Measurements from ENCODE around the gene RPS26.
"Not testable (repeated sequence)": the region's sequence is repeated elsewhere in the genome, so short reads cannot be mapped to it uniquely, and the experiment has no call there.

The RPS26 gene

GRCh38 chr12:56028511-56029165 is 13.1 kb upstream of the RPS26 start:
- no peak overlapping the region for H3K9ac ChIP-seq (ENCODE audit: low read depth, low read length)
- H3K4me1 ChIP-seq (ENCODE audit: control insufficient read depth, insufficient read depth, low read length), result no peaks in the 10 kb centered on the region
- no peaks in the 10 kb centered on the region for H3K27me3 ChIP-seq (ENCODE audit: control insufficient read depth, insufficient read depth, low read length)
- H3K36me3 ChIP-seq (ENCODE audit: insufficient read depth, low read length), result peaks cover 4% of the 10 kb centered on the region
- no peak overlapping the region for H3K4me2 ChIP-seq (ENCODE audit: low read length)
- H3K4me3 ChIP-seq (ENCODE audit: low read length), result no peak overlapping the region
- H3K9me3 ChIP-seq (replicated peaks; ENCODE audit: low read length), result no peaks in the 10 kb centered on the region

GRCh38 chr12:56029166-56029519 is 12.6 kb upstream of the RPS26 start:
- Histone ChIP-seq H3K9ac (ENCODE audit: low read depth, low read length) (no peak overlapping the region), H3K36me3 (ENCODE audit: insufficient read depth, low read length) (peaks cover 4% of the 10 kb centered on the region), H3K9me3 (replicated peaks; ENCODE audit: low read length) (no peaks in the 10 kb centered on the region), H3K27me3 (ENCODE audit: control insufficient read depth, insufficient read depth, low read length) (no peaks in the 10 kb centered on the region), H3K4me3 (ENCODE audit: low read length) (no peak overlapping the region), H3K4me2 (ENCODE audit: low read length) (no peak overlapping the region), H3K4me1 (ENCODE audit: control insufficient read depth, insufficient read depth, low read length) (no peaks in the 10 kb centered on the region)

DNA sequence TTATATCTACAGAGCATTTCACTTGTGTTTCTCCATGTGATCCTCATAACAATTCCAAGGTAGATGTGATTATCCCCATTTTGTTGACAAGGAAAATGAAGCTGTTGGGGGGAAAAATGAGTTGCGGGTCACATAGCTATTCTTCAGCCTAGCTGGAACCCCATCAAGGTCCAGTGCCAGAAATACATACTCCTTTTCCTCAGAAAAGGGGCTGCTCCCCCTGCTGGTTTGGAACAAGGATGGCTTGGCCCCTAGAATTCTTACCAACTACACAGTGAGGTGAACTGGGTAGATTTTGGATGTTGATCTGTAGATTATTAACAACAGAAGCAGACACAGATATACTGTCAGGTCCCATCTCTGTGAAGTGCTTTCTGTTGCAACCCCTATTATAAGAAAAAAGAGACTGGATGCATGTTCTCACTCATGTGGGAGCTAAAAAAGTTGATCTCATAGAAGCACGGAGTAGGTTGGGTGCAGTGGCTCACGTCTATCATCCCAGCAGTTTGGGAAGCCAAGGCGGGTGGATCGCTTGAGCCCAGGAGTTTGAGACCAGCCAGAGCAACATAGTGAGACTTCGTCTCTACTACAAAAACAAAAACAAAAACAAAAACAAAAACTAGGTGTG is 11.9 kb upstream of the RPS26 start:
- Histone ChIP-seq H3K9ac (ENCODE audit: low read depth, low read length) (no peak overlapping the region), H3K4me2 (ENCODE audit: low read length) (no peak overlapping the region), H3K4me3 (ENCODE audit: low read length) (no peak overlapping the region), H3K27me3 (ENCODE audit: control insufficient read depth, insufficient read depth, low read length) (no peaks in the 10 kb centered on the region), H3K9me3 (replicated peaks; ENCODE audit: low read length) (no peaks in the 10 kb centered on the region), H3K4me1 (ENCODE audit: control insufficient read depth, insufficient read depth, low read length) (no peaks in the 10 kb centered on the region), H3K36me3 (ENCODE audit: insufficient read depth, low read length) (peaks cover 4% of the 10 kb centered on the region)

- H3K9me3 ChIP-seq (replicated peaks; ENCODE audit: low read length), result no peaks in the 10 kb centered on the region
- H3K9ac ChIP-seq (ENCODE audit: low read depth, low read length), result no peak overlapping the region
- H3K27me3 ChIP-seq (ENCODE audit: control insufficient read depth, insufficient read depth, low read length), result no peaks in the 10 kb centered on the region
- no peak overlapping the region for H3K4me2 ChIP-seq (ENCODE audit: low read length)
- H3K36me3 ChIP-seq (ENCODE audit: insufficient read depth, low read length), result peaks cover 7% of the 10 kb centered on the region
- no peaks in the 10 kb centered on the region for H3K4me1 ChIP-seq (ENCODE audit: control insufficient read depth, insufficient read depth, low read length)
- no peak overlapping the region for H3K4me3 ChIP-seq (ENCODE audit: low read length)
These were observed 9.7 kb upstream of the RPS26 start for GRCh38 chr12:56031987-56032386.

DNA sequence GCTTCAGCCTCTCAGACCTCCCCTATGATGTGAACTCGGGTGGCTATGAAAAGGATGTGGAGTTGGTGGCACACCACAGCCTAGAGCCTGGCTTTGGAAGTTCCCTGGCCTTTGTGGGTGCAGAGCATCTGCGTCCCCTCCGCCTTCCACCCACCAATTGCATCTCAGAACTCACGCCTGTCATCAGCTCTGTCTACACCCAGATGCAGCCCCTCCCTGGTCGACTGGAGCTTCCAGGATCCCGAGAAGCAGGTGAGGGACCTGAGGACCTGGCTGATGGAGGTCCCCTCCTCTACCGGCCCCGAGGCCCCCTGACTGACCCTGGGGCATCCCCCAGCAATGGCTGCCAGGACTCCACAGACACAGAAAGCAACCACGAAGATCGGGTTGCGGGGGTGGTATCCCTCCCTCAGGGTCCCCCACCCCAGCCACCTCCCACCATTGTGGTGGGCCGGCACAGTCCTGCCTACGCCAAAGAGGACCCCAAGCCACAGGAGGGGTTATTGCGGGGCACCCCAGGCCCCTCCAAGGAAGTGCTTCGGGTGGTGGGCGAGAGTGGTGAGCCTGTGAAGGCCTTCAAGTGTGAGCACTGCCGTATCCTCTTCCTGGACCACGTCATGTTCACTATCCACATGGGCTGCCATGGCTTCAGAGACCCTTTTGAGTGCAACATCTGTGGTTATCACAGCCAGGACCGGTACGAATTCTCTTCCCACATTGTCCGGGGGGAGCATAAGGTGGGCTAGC is 7.0 kb upstream of the RPS26 start:
- Histone ChIP-seq H3K4me3 (ENCODE audit: low read length) (no peak overlapping the region), H3K36me3 (ENCODE audit: insufficient read depth, low read length) (peaks cover 7% of the 10 kb centered on the region), H3K9ac (ENCODE audit: low read depth, low read length) (no peak overlapping the region), H3K9me3 (replicated peaks; ENCODE audit: low read length) (no peaks in the 10 kb centered on the region), H3K4me1 (ENCODE audit: control insufficient read depth, insufficient read depth, low read length) (no peaks in the 10 kb centered on the region), H3K27me3 (ENCODE audit: control insufficient read depth, insufficient read depth, low read length) (no peaks in the 10 kb centered on the region), H3K4me2 (ENCODE audit: low read length) (no peak overlapping the region)

DNA sequence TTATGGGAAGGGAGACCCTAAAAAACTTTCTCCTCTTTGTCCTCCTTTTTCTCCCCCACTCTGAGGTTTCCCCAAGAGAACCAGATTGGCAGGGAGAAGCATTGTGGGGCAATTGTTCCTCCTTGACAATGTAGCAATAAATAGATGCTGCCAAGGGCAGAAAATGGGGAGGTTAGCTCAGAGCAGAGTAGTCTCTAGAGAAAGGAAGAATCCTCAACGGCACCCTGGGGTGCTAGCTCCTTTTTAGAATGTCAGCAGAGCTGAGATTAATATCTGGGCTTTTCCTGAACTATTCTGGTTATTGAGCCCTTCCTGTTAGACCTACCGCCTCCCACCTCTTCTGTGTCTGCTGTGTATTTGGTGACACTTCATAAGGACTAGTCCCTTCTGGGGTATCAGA is 4.6 kb upstream of the RPS26 start:
- H3K9ac ChIP-seq (ENCODE audit: low read depth, low read length), result no peak overlapping the region
- no peaks in the 10 kb centered on the region for H3K9me3 ChIP-seq (replicated peaks; ENCODE audit: low read length)
- H3K4me2 ChIP-seq (ENCODE audit: low read length), result no peak overlapping the region
- no peak overlapping the region for H3K4me3 ChIP-seq (ENCODE audit: low read length)
- peaks cover 7% of the 10 kb centered on the region for H3K36me3 ChIP-seq (ENCODE audit: insufficient read depth, low read length)
- H3K27me3 ChIP-seq (ENCODE audit: control insufficient read depth, insufficient read depth, low read length), result no peaks in the 10 kb centered on the region
- H3K4me1 ChIP-seq (ENCODE audit: control insufficient read depth, insufficient read depth, low read length), result peaks cover 5% of the 10 kb centered on the region

DNA sequence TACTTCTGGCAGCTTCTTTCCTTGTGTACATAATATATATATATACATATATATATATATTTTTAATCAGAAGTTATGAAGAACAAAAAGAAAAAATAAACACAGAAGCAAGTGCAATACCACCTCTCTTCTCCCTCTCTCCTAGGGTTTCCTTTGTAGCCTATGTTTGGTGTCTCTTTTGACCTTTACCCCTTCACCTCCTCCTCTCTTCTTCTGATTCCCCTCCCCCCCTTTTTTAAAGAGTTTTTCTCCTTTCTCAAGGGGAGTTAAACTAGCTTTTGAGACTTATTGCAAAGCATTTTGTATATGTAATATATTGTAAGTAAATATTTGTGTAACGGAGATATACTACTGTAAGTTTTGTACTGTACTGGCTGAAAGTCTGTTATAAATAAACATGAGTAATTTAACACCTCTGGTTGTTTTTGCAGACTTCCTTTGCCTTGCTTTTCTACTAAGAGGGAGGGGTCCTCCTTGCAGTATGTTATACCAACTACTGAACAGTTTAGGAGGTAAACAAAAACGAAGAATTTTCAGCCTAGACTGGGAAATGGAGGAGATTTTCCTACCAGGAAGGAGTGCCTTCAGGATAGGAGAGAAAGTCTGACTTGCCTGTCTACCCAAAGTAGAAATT is 3.6 kb upstream of the RPS26 start:
- Histone ChIP-seq H3K4me2 (ENCODE audit: low read length) (no peak overlapping the region), H3K4me1 (ENCODE audit: control insufficient read depth, insufficient read depth, low read length) (peaks cover 5% of the 10 kb centered on the region), H3K9me3 (replicated peaks; ENCODE audit: low read length) (no peaks in the 10 kb centered on the region), H3K4me3 (ENCODE audit: low read length) (no peak overlapping the region), H3K27me3 (ENCODE audit: control insufficient read depth, insufficient read depth, low read length) (no peaks in the 10 kb centered on the region), H3K36me3 (ENCODE audit: insufficient read depth, low read length) (peaks cover 15% of the 10 kb centered on the region), H3K9ac (ENCODE audit: low read depth, low read length) (no peak overlapping the region)

- no peaks in the 10 kb centered on the region for H3K9me3 ChIP-seq (replicated peaks; ENCODE audit: low read length)
- H3K4me2 ChIP-seq (ENCODE audit: low read length), result no peak overlapping the region
- no peak overlapping the region for H3K9ac ChIP-seq (ENCODE audit: low read depth, low read length)
- no peaks in the 10 kb centered on the region for H3K27me3 ChIP-seq (ENCODE audit: control insufficient read depth, insufficient read depth, low read length)
- peaks cover 31% of the 10 kb centered on the region for H3K36me3 ChIP-seq (ENCODE audit: insufficient read depth, low read length)
- no peak overlapping the region for H3K4me3 ChIP-seq (ENCODE audit: low read length)
- H3K4me1 ChIP-seq (ENCODE audit: control insufficient read depth, insufficient read depth, low read length), result peaks cover 9% of the 10 kb centered on the region
These were observed 1.6 kb upstream of the RPS26 start for GRCh38 chr12:56040151-56040550.

DNA sequence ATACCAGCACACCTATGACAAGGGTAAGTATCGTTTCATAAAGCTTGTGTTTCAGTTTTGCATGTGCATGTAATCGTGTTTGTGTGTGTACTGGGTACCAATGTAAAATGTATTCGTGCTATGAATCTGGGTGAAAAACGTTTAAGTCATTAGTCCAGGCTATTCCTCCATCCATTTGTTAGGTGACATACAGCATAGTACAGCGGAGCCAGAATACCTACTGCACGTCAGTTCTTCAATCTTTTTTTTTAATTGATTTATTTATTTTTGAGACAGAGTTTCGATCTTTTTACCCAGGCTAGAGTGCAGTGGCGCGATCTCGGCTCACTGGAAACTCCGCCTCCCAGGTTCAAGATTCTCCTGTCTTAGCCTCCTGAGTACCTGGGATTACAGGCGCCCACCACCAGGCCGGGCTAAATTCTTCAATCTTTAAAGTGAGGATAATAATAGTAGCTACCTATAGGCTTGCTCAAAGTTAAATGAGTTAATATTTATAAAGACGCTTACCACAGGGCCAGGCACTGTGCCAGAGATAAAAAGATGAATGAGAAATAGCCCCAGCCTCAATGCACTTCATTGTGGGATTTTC is 661 bp upstream of the RPS26 start:
- H3K27me3 ChIP-seq (ENCODE audit: control insufficient read depth, insufficient read depth, low read length), result no peaks in the 10 kb centered on the region
- peaks cover 36% of the 10 kb centered on the region for H3K36me3 ChIP-seq (ENCODE audit: insufficient read depth, low read length)
- H3K4me1 ChIP-seq (ENCODE audit: control insufficient read depth, insufficient read depth, low read length), result peaks cover 9% of the 10 kb centered on the region
- H3K4me2 ChIP-seq (ENCODE audit: low read length), result peak overlapping the region; percentile 74
- H3K9me3 ChIP-seq (replicated peaks; ENCODE audit: low read length), result no peaks in the 10 kb centered on the region
- H3K9ac ChIP-seq (ENCODE audit: low read depth, low read length), result peak overlapping the region; percentile 79
- H3K4me3 ChIP-seq (ENCODE audit: low read length), result peak overlapping the region; percentile 62

DNA sequence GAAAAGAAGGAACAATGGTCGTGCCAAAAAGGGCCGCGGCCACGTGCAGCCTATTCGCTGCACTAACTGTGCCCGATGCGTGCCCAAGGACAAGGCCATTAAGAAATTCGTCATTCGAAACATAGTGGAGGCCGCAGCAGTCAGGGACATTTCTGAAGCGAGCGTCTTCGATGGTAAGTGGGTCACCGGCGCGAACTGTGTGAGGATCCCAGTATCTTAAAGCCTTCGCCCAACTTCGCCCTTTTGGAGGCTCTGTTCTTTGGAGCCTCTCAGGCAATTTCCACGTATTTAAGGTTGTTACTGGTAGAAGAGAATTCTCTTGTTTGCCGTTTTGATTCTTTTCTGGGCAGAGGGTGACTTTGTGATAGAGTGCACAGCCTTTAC is 704 bp downstream of the RPS26 start:
- H3K4me2 ChIP-seq (ENCODE audit: low read length), result peak overlapping the region; percentile 81

GRCh38 chr12:56042843-56043242 is 1.1 kb downstream of the RPS26 start:
- no peaks in the 10 kb centered on the region for H3K27me3 ChIP-seq (ENCODE audit: control insufficient read depth, insufficient read depth, low read length)
- peak overlapping the region; percentile 96 for H3K9ac ChIP-seq (ENCODE audit: low read depth, low read length)
- H3K4me3 ChIP-seq (ENCODE audit: low read length), result peak overlapping the region; percentile 85
- peak overlapping the region; percentile 81 for H3K4me2 ChIP-seq (ENCODE audit: low read length)
- H3K36me3 ChIP-seq (ENCODE audit: insufficient read depth, low read length), result peaks cover 36% of the 10 kb centered on the region
- no peaks in the 10 kb centered on the region for H3K9me3 ChIP-seq (replicated peaks; ENCODE audit: low read length)
- peaks cover 13% of the 10 kb centered on the region for H3K4me1 ChIP-seq (ENCODE audit: control insufficient read depth, insufficient read depth, low read length)

More for the DNA sequence above, 704 bp downstream of the RPS26 start:
- H3K27me3 ChIP-seq (ENCODE audit: control insufficient read depth, insufficient read depth, low read length); H3K9me3 ChIP-seq (replicated peaks; ENCODE audit: low read length): not testable (repeated sequence)
- peaks cover 13% of the 10 kb centered on the region for H3K4me1 ChIP-seq (ENCODE audit: control insufficient read depth, insufficient read depth, low read length)
- H3K9ac ChIP-seq (ENCODE audit: low read depth, low read length), result peak overlapping the region; percentile 96
- peak overlapping the region; percentile 85 for H3K4me3 ChIP-seq (ENCODE audit: low read length)
- peaks cover 36% of the 10 kb centered on the region for H3K36me3 ChIP-seq (ENCODE audit: insufficient read depth, low read length)

Measured in skeletal muscle satellite cell (primary cell).